Osteocyte (in vitro differentiated cells): Measurements from ENCODE around the gene PTPRN2. TPM values are rescaled to one million over a fixed set of nuclear protein-coding genes. Genes with fewer than 3 reads are reported as not detected.

Experiments used
- DNase-seq: peaks from one replicate; pipeline ENCODE4 v3.0.0; 2021; ENCODE audit warnings: mixed read lengths; ENCODE audit not compliant: unreplicated experiment; ENCODE audit errors: extremely low spot score
- H3K27ac Mint-ChIP-seq: one replicate; pipeline ENCODE4 v1.8.0; 2021; ENCODE audit warnings: mild to moderate bottlenecking, mixed read lengths; ENCODE audit not compliant: unreplicated experiment
- H3K27me3 Mint-ChIP-seq: one replicate; pipeline ENCODE4 v1.8.0; 2021; ENCODE audit warnings: mixed read lengths; ENCODE audit not compliant: unreplicated experiment
- H3K36me3 Mint-ChIP-seq: one replicate; pipeline ENCODE4 v1.8.0; 2021; ENCODE audit warnings: mixed read lengths; ENCODE audit not compliant: unreplicated experiment
- H3K4me1 Mint-ChIP-seq: one replicate; pipeline ENCODE4 v1.8.0; 2021; ENCODE audit warnings: mixed read lengths; ENCODE audit not compliant: unreplicated experiment
- H3K4me3 Mint-ChIP-seq: one replicate; pipeline ENCODE4 v1.8.0; 2021; ENCODE audit warnings: mild to moderate bottlenecking, moderate library complexity, mixed read lengths; ENCODE audit not compliant: unreplicated experiment
- H3K9me3 Mint-ChIP-seq: one replicate; pipeline ENCODE4 v1.8.0; 2021; ENCODE audit warnings: mixed read lengths; ENCODE audit not compliant: unreplicated experiment
- CTCF ChIP-seq: fragments of 200-600 bp; sonication (generic); IDR thresholded peaks from 2 replicates; pipeline ENCODE4 v1.5.0; 2021; ENCODE audit warnings: antibody characterized with exemption, mild to moderate bottlenecking, moderate library complexity
- total RNA-seq: library from RNA; stranded (reverse); gene quantifications from 2 replicates; pipeline ENCODE4 v1.2.1, GENCODE V29; 2021

Gene PTPRN2
- total RNA-seq, 1 donor from 2014 or later = 0.59 TPM

GRCh38 chr7:158444501-158445420 is 142.9 kb downstream of the PTPRN2 start:
- no peak overlapping the region for H3K27ac Mint-ChIP-seq
- no peak overlapping the region for H3K4me3 Mint-ChIP-seq

GRCh38 chr7:158443688-158444483 is 143.7 kb downstream of the PTPRN2 start:
- no peaks in the 10 kb centered on the region for H3K36me3 Mint-ChIP-seq
- no peaks in the 10 kb centered on the region for H3K27me3 Mint-ChIP-seq
- H3K9me3 Mint-ChIP-seq = peaks cover 22% of the 10 kb centered on the region
- TF ChIP-seq CTCF = no peak
- no peak overlapping the region for H3K4me3 Mint-ChIP-seq
- H3K27ac Mint-ChIP-seq = no peak overlapping the region
- peak; percentile 84 for DNase-seq
- no peaks in the 10 kb centered on the region for H3K4me1 Mint-ChIP-seq

More at GRCh38 chr7:158444501-158445420, 142.9 kb downstream of the PTPRN2 start:
- no peaks in the 10 kb centered on the region for H3K4me1 Mint-ChIP-seq
- DNase-seq = peak; percentile 82
- H3K27me3 Mint-ChIP-seq = no peaks in the 10 kb centered on the region
- no peaks in the 10 kb centered on the region for H3K36me3 Mint-ChIP-seq
- peaks cover 17% of the 10 kb centered on the region for H3K9me3 Mint-ChIP-seq
- TF ChIP-seq CTCF = no peak

- TF ChIP-seq CTCF = no peak
- Mint-ChIP-seq H3K4me3 (no peak overlapping the region), H3K27me3 (no peaks in the 10 kb centered on the region), H3K36me3 (no peaks in the 10 kb centered on the region), H3K4me1 (no peaks in the 10 kb centered on the region), H3K27ac (no peak overlapping the region), H3K9me3 (peaks cover 24% of the 10 kb centered on the region)
- DNase-seq = peak; percentile 82
Measured at GRCh38 chr7:158443014-158443687, 144.5 kb downstream of the PTPRN2 start.

GRCh38 chr7:158442260-158442659 is 145.4 kb downstream of the PTPRN2 start:
- no peaks in the 10 kb centered on the region for H3K27me3 Mint-ChIP-seq
- H3K4me1 Mint-ChIP-seq = no peaks in the 10 kb centered on the region
- H3K4me3 Mint-ChIP-seq = no peak overlapping the region
- TF ChIP-seq CTCF = no peak
- DNase-seq = no peak
- H3K27ac Mint-ChIP-seq = no peak overlapping the region
- H3K9me3 Mint-ChIP-seq = peaks cover 25% of the 10 kb centered on the region
- H3K36me3 Mint-ChIP-seq = no peaks in the 10 kb centered on the region
